GM12878 (cell line): ENCODE results near the gene DLG2. TPM values are rescaled to one million over a fixed set of nuclear protein-coding genes. Genes with fewer than 3 reads are reported as not detected.

Source experiments
- ATAC-seq: fragments of 200-7000 bp; cut with Tn5 transposase; 3 replicates; pipeline ENCODE4 v1.9.1; 2020; ENCODE audit warnings: mild to moderate bottlenecking, moderate library complexity
- BruUV-seq: library from RNA; stranded (reverse); fragments of 400-500 nt; replicated peaks from 2 replicates; lab custom pipeline; 2021; lab: Mats Ljungman, UMichigan
- CTCF ChIA-PET: fragments of 300-600 bp; sonication (Branson Sonifier 250); formaldehyde crosslinking; extraction: SDS; loops from one replicate; lab custom pipeline; 2021; ENCODE audit warnings: inconsistent platforms; lab: Yijun Ruan, JAX
- POLR2A ChIA-PET: fragments of 350-600 bp; formaldehyde crosslinking; extraction: SDS; loops from one replicate; lab custom pipeline; 2021; ENCODE audit warnings: inconsistent platforms; lab: Charles Lee
- RAD21 ChIA-PET: fragments of 300-600 bp; sonication (Branson Sonifier 250); formaldehyde crosslinking; loops from one replicate; lab custom pipeline; 2023; ENCODE audit warnings: antibody characterized with exemption; ENCODE audit not compliant: unreplicated experiment; lab: Charles Lee
- SMC1A ChIA-PET: fragments of 300-600 bp; sonication (Branson Sonifier 250); formaldehyde crosslinking; loops from one replicate; lab custom pipeline; 2023; ENCODE audit not compliant: unreplicated experiment, uncharacterized antibody; lab: Charles Lee
- DNase-seq: peaks from one replicate; pipeline ENCODE4 v3.0.0-alpha.2; 2011; ENCODE audit warnings: low read depth, low spot score
- FAIRE-seq: peaks from 3 replicates; lab custom pipeline; 2011; peaks lifted over from hg19 to GRCh38; lab: Jason Lieb, UNC
- H2AFZ ChIP-seq: 2 replicates; pipeline ENCODE4 v1.6.0; 2011; ENCODE audit warnings: low read depth, low read length, control low read depth; ENCODE audit not compliant: control insufficient read depth
- H3K27ac ChIP-seq: 2 replicates; pipeline ENCODE4 v1.5.1; 2011; ENCODE audit warnings: control low read depth; ENCODE audit not compliant: control insufficient read depth, insufficient read depth
- H3K27me3 ChIP-seq, 2 experiments: replicated peaks in 1 of 2; 2 replicates each; pipeline versions ENCODE4 v1.6.0 to v1.6.1; 2011; ENCODE audit warnings: low read length in 1 of 2; ENCODE audit not compliant: control insufficient read depth in 2 of 2, insufficient read depth in 2 of 2
- H3K36me3 ChIP-seq, 2 experiments: 2 replicates each; pipeline ENCODE4 v1.5.1; 2011; ENCODE audit warnings: low read length in 1 of 2; ENCODE audit not compliant: control insufficient read depth in 2 of 2, insufficient read depth in 2 of 2
- H3K4me1 ChIP-seq: 2 replicates; pipeline ENCODE4 v1.6.1; 2011; ENCODE audit warnings: mild to moderate bottlenecking, low read length, moderate library complexity, mixed read lengths; ENCODE audit not compliant: control insufficient read depth, insufficient read depth
- H3K4me2 ChIP-seq: 2 replicates; pipeline ENCODE4 v1.6.0; 2011; ENCODE audit warnings: control low read depth; ENCODE audit not compliant: control insufficient read depth, insufficient read depth
- H3K4me3 ChIP-seq: fragments of 200-600 bp; sonication (generic); 2 replicates; pipeline ENCODE4 v1.5.1; 2016
- H3K79me2 ChIP-seq: 2 replicates; pipeline ENCODE4 v1.6.0; 2011; ENCODE audit warnings: low read length; ENCODE audit not compliant: control insufficient read depth, insufficient read depth
- H3K9ac ChIP-seq: 2 replicates; pipeline ENCODE4 v1.8.0; 2011; ENCODE audit warnings: low read length, control low read depth, mixed read lengths; ENCODE audit not compliant: control insufficient read depth, insufficient read depth
- H3K9me3 ChIP-seq: replicated peaks from 3 replicates; pipeline ENCODE4 v1.5.1; 2011; ENCODE audit warnings: mild to moderate bottlenecking, low read length; ENCODE audit not compliant: control insufficient read depth, insufficient read depth
- H4K20me1 ChIP-seq: 2 replicates; pipeline ENCODE4 v1.6.0; 2011; ENCODE audit not compliant: control insufficient read depth, insufficient read depth
- CBX5 ChIP-seq: sonication (generic); IDR thresholded peaks from 2 replicates; pipeline ENCODE4 v1.6.1; 2016; ENCODE audit warnings: low read depth, moderate library complexity, mild to moderate bottlenecking, inconsistent platforms
- GATAD2B ChIP-seq: fragments of 450-650 bp; conservative IDR thresholded peaks from 2 replicates; pipeline ENCODE4 v1.6.1; 2017; ENCODE audit warnings: low read depth, mild to moderate bottlenecking, moderate library complexity
- IKZF1 ChIP-seq: fragments of 450-650 bp; conservative IDR thresholded peaks from 2 replicates; pipeline ENCODE4 v1.6.1; 2017; ENCODE audit warnings: antibody characterized with exemption, mild to moderate bottlenecking
- NFXL1 ChIP-seq: fragments of 450-650 bp; IDR thresholded peaks from 2 replicates; pipeline ENCODE4 v1.6.1; 2017; ENCODE audit warnings: antibody characterized with exemption, mild to moderate bottlenecking, borderline replicate concordance
- POLR2A ChIP-seq: IDR thresholded peaks from 2 replicates; pipeline ENCODE4 v1.6.1; 2011; ENCODE audit warnings: low read depth, mild to moderate bottlenecking, low read length
- SUZ12 ChIP-seq: fragments of 200-600 bp; sonication (generic); IDR thresholded peaks from one replicate; pipeline ENCODE4 v1.6.1; 2018; ENCODE audit warnings: antibody characterized with exemption, mild to moderate bottlenecking; ENCODE audit not compliant: unreplicated experiment
- WGBS: methylation state at CpG from one replicate; pipeline ENCODE4 v1.1.6; 2016; ENCODE audit warnings: low lambda C conversion rate; ENCODE audit not compliant: insufficient replicate concordance, insufficient coverage; ENCODE audit errors: missing lambda C conversion rate; 5-methylcytosine and 5-hydroxymethylcytosine counted together
- in situ Hi-C: fragments of 300-500 bp; cut with MboI; formaldehyde crosslinking; loops from 9 replicates; pipeline ENCODE4 v1.14.3; 2018; ENCODE audit warnings: mixed read lengths
- intact Hi-C: fragments of 100-400 bp; cut with micrococcal nuclease; formaldehyde crosslinking; loops from one replicate; pipeline ENCODE4 v1.14.2; 2022; ENCODE audit not compliant: unreplicated experiment
- polyA plus RNA-seq, 11 experiments: library from polyadenylated mRNA; depleted of rRNA in 4 of 11; unstranded in 6 of 11; stranded (reverse) in 5 of 11; fragments of >200 nt; fragmentation: Nextera tagmentation in 4 of 11; fragmentation: Illumina TruSeq in 1 of 11; extraction: Ambion mirVana in 4 of 11; extraction: Trizol in 1 of 11; gene quantifications; 1 replicate in 1 of 11; 2 replicates in 10 of 11; pipeline versions ENCODE4 v1.2.1 to v1.2.3, GENCODE V29; 2011 to 2016; ENCODE audit warnings: inconsistent platforms in 2 of 11, missing spikeins in 2 of 11, low read depth in 1 of 11
- total RNA-seq, 4 experiments: library from RNA; depleted of rRNA in 3 of 4; stranded (reverse); fragments of >200 nt in 3 of 4; fragmentation: Illumina TruSeq in 1 of 4; extraction: Trizol in 1 of 4; gene quantifications; 2 replicates each; pipeline versions ENCODE4 v1.2.1 to v1.2.3, GENCODE V29; 2013 to 2021
- TF ChIP-seq, protein P1 (sequence below): fragments of 450-650 bp; conservative IDR thresholded peaks from 2 replicates; pipeline ENCODE4 v1.6.1; 2017; ENCODE audit warnings: mild to moderate bottlenecking, moderate library complexity
- TF ChIP-seq, protein P2 (sequence below): fragments of 450-650 bp; IDR thresholded peaks from 2 replicates; pipeline ENCODE4 v1.6.1; 2016; ENCODE audit warnings: mild to moderate bottlenecking

DLG2 gene
- total and polyA plus RNA-seq, 10 of the 15 experiments (the other 5 are each of a cell fraction or from before 2014, with no cell fraction given): 0.09 to 0.98 (median 0.35) TPM

DNA sequence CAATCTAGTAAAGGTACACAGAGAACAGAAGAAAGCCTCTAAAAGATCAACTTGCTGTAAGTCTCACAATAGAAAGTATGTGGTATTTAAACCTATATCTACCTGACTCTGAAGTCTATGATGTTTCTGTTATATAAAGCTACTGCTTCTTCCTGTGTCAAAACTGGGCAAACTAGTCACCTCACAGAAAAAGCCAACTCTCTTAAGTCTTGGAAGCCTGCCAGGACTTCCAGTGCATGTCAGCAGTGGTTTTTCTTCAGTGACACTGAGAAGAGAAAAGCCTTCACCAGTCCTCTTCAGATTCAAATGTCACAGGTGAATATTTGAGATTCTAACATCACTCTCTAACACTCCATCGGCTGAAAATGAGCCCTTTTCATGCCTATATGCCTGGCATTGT is 808.0 kb downstream of the DLG2 start:
- no TSS peak for BruUV-seq
- SMC1A ChIA-PET: no interaction called here

More for the DNA sequence above, 808.0 kb downstream of the DLG2 start:
- ChIA-PET POLR2A (no interaction called here), RAD21 (no interaction called here), CTCF (no interaction called here)
- H4K20me1 ChIP-seq: no peaks in the 10 kb centered on the region
- no peak for FAIRE-seq
- H3K4me1 ChIP-seq: no peaks in the 10 kb centered on the region
- in situ Hi-C loops: no loop called here
- intact Hi-C loops: no loop called here
- no peaks in the 10 kb centered on the region for H3K36me3 ChIP-seq
- TF ChIP-seq, protein P1, sequence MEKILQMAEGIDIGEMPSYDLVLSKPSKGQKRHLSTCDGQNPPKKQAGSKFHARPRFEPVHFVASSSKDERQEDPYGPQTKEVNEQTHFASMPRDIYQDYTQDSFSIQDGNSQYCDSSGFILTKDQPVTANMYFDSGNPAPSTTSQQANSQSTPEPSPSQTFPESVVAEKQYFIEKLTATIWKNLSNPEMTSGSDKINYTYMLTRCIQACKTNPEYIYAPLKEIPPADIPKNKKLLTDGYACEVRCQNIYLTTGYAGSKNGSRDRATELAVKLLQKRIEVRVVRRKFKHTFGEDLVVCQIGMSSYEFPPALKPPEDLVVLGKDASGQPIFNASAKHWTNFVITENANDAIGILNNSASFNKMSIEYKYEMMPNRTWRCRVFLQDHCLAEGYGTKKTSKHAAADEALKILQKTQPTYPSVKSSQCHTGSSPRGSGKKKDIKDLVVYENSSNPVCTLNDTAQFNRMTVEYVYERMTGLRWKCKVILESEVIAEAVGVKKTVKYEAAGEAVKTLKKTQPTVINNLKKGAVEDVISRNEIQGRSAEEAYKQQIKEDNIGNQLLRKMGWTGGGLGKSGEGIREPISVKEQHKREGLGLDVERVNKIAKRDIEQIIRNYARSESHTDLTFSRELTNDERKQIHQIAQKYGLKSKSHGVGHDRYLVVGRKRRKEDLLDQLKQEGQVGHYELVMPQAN: no peak
- TF ChIP-seq POLR2A: no peak
- TF ChIP-seq NFXL1: no peak
- no peak for TF ChIP-seq IKZF1
- TF ChIP-seq SUZ12: no peak
- no peak for TF ChIP-seq CBX5
- no peak for TF ChIP-seq GATAD2B
- TF ChIP-seq, protein P2, sequence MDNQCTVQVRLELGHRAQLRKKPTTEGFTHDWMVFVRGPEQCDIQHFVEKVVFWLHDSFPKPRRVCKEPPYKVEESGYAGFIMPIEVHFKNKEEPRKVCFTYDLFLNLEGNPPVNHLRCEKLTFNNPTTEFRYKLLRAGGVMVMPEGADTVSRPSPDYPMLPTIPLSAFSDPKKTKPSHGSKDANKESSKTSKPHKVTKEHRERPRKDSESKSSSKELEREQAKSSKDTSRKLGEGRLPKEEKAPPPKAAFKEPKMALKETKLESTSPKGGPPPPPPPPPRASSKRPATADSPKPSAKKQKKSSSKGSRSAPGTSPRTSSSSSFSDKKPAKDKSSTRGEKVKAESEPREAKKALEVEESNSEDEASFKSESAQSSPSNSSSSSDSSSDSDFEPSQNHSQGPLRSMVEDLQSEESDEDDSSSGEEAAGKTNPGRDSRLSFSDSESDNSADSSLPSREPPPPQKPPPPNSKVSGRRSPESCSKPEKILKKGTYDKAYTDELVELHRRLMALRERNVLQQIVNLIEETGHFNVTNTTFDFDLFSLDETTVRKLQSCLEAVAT: no peak
- no peaks in the 10 kb centered on the region for H3K79me2 ChIP-seq
- H3K9ac ChIP-seq: no peak overlapping the region
- WGBS: 0% methylated on average over 1 of the region's 1 CpG
- H2AFZ ChIP-seq: no peak overlapping the region
- H3K9me3 ChIP-seq: no peaks in the 10 kb centered on the region
- no peak for DNase-seq
- H3K27me3 ChIP-seq: no peaks in the 10 kb centered on the region
- H3K4me3 ChIP-seq: no peak overlapping the region
- H3K4me2 ChIP-seq: no peak overlapping the region
- no peak overlapping the region for H3K27ac ChIP-seq
- ATAC-seq: no peak
